Calu3 (cell line): ENCODE results near the gene PGM2L1. TPM values are rescaled to one million over a fixed set of nuclear protein-coding genes. Genes with fewer than 3 reads are reported as not detected.

Experiments used
- BruUV-seq: library from RNA; stranded (reverse); fragments of 400-500 nt; replicated peaks from 2 replicates; lab custom pipeline; 2021; lab: Mats Ljungman, UMichigan
- CTCF ChIA-PET: fragments of 300-600 bp; sonication (Branson Sonifier 250); formaldehyde crosslinking; loops from one replicate; lab custom pipeline; 2022; ENCODE audit warnings: antibody characterized with exemption; lab: Charles Lee
- DNase-seq: peaks from one replicate; pipeline ENCODE4 v3.0.0; 2022
- H3K27ac Mint-ChIP-seq: one replicate; pipeline ENCODE4 v1.8.0; 2022; ENCODE audit warnings: mixed read lengths; ENCODE audit not compliant: unreplicated experiment
- H3K27me3 Mint-ChIP-seq: one replicate; pipeline ENCODE4 v1.8.0; 2022; ENCODE audit warnings: mixed read lengths; ENCODE audit not compliant: unreplicated experiment
- H3K36me3 Mint-ChIP-seq: one replicate; pipeline ENCODE4 v1.8.0; 2022; ENCODE audit warnings: mild to moderate bottlenecking, moderate library complexity, mixed read lengths; ENCODE audit not compliant: insufficient read depth, unreplicated experiment
- H3K4me1 Mint-ChIP-seq: one replicate; pipeline ENCODE4 v1.8.0; 2022; ENCODE audit warnings: mild to moderate bottlenecking, low read depth, mixed read lengths; ENCODE audit not compliant: unreplicated experiment
- H3K4me3 Mint-ChIP-seq: one replicate; pipeline ENCODE4 v1.8.0; 2022; ENCODE audit warnings: mild to moderate bottlenecking, low read depth, moderate library complexity, mixed read lengths; ENCODE audit not compliant: unreplicated experiment
- H3K9me3 Mint-ChIP-seq: one replicate; pipeline ENCODE4 v1.8.0; 2022; ENCODE audit warnings: low read depth, mixed read lengths; ENCODE audit not compliant: unreplicated experiment
- intact Hi-C: fragments of 100-400 bp; cut with micrococcal nuclease; formaldehyde crosslinking; loops from one replicate; pipeline ENCODE4 v1.10.0; 2022; ENCODE audit not compliant: unreplicated experiment
- total RNA-seq: library from RNA; stranded (reverse); gene quantifications from 2 replicates; pipeline ENCODE4 v1.2.3, GENCODE V29; 2022
- TF ChIP-seq, protein P1 (sequence below): fragments of 200-600 bp; IDR thresholded peaks from one replicate; pipeline ENCODE4 v1.8.0; 2022; ENCODE audit warnings: antibody characterized with exemption; ENCODE audit not compliant: unreplicated experiment

Gene PGM2L1
- total RNA-seq, 1 experiment from 2014 or later, result 7.2 TPM

DNA sequence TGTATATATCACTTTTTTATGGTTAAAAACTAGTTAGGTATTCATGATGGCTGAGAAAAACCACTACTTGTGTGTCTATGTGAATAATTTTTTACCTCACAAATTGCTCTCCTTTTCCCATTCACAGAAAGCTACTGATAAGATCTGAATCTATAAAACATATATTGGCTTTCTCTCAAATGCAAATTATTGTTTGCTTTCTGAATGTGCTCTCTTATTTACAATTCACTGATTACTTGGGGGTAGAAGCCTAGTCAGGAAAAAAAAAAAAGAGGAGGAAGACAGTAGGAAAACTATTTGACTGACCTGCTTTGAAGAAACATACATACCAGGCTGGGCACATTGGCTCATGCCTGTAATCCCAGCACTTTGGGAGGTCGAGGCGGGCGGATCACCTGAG is 20.5 kb downstream of the PGM2L1 start:
- peaks cover 8% of the 10 kb centered on the region for H3K4me1 Mint-ChIP-seq
- H3K27ac Mint-ChIP-seq, result no peak overlapping the region
- no peaks in the 10 kb centered on the region for H3K9me3 Mint-ChIP-seq
- intact Hi-C loops, result no loop called here
- CTCF ChIA-PET, result no interaction called here
- no peak for DNase-seq
- TF ChIP-seq, protein P1, sequence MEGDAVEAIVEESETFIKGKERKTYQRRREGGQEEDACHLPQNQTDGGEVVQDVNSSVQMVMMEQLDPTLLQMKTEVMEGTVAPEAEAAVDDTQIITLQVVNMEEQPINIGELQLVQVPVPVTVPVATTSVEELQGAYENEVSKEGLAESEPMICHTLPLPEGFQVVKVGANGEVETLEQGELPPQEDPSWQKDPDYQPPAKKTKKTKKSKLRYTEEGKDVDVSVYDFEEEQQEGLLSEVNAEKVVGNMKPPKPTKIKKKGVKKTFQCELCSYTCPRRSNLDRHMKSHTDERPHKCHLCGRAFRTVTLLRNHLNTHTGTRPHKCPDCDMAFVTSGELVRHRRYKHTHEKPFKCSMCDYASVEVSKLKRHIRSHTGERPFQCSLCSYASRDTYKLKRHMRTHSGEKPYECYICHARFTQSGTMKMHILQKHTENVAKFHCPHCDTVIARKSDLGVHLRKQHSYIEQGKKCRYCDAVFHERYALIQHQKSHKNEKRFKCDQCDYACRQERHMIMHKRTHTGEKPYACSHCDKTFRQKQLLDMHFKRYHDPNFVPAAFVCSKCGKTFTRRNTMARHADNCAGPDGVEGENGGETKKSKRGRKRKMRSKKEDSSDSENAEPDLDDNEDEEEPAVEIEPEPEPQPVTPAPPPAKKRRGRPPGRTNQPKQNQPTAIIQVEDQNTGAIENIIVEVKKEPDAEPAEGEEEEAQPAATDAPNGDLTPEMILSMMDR, result no peak
- no peaks in the 10 kb centered on the region for H3K36me3 Mint-ChIP-seq
- no peak overlapping the region for H3K4me3 Mint-ChIP-seq
- BruUV-seq, result no TSS peak
- no peaks in the 10 kb centered on the region for H3K27me3 Mint-ChIP-seq

DNA sequence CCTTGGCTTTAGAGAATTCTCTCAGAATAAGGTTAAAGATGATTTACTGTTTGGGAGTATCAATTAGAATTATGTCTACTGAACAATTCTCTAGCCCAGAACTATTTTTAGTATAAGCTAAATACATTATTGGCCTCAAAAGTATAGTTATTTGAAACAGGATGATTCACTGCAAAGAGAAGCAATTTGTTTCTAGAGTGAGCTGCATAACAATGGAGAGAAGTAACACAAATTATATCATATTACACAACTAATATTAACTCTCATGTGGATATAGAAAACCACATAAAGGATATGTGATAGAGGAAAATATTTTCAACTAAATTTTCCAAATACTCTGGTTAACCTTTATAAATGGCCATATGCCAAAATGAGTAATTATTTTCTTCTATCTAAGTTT is 24.9 kb downstream of the PGM2L1 start:
- Mint-ChIP-seq H3K4me3 (no peak overlapping the region), H3K27me3 (no peaks in the 10 kb centered on the region), H3K27ac (no peak overlapping the region), H3K36me3 (no peaks in the 10 kb centered on the region), H3K4me1 (no peaks in the 10 kb centered on the region), H3K9me3 (no peaks in the 10 kb centered on the region)
- no peak for DNase-seq
- TF ChIP-seq, protein P1, result no peak
- CTCF ChIA-PET, result no interaction called here
- intact Hi-C loops, result no loop called here
- BruUV-seq, result no TSS peak

DNA sequence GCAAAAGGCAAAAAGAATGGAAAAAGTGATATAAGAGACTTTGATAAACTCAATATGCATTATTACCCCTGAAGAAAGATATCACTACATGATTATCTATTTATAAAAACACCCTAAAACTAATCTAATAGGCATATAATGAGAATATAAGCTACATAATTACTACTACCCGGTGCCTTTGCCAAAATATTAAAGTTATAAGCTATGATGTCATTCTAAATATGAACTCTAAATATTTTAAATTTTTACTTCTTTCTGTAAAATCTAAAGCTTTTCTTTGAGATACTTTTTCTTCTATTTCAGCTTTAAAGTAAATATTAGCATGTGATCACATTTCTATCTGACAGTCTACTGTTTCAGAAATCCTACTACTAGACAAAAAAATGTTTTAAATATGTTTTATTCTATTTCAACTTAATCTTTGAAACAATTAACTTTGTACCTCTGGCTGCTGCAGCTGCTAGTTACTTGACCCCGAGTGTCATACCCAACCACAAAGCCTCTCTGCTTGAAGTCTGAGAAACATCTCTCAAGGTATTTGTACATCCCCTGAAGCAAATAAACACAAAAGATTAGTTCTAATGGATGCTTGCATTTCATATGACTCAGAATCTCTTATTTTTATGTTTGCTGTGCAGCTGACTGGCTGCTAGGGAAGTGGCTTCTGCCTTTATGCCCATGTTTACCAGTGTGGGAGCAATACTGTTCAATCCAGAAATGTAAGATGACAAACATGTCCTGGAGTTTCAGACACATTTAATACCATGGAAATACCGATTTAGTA is 26.8 kb downstream of the PGM2L1 start:
- TF ChIP-seq, protein P1, result no peak
- no peaks in the 10 kb centered on the region for H3K27me3 Mint-ChIP-seq
- H3K27ac Mint-ChIP-seq, result no peak overlapping the region
- DNase-seq, result no peak
- no TSS peak for BruUV-seq
- H3K36me3 Mint-ChIP-seq, result no peaks in the 10 kb centered on the region
- no peaks in the 10 kb centered on the region for H3K4me1 Mint-ChIP-seq
- H3K9me3 Mint-ChIP-seq, result no peaks in the 10 kb centered on the region
- no peak overlapping the region for H3K4me3 Mint-ChIP-seq
- CTCF ChIA-PET, result interaction anchor here (0.8 kb wide), 1 partner anchor 42 kb away, joined by 3 read pairs; no protein-coding TSS in a partner anchor
- intact Hi-C loops, result no loop called here

DNA sequence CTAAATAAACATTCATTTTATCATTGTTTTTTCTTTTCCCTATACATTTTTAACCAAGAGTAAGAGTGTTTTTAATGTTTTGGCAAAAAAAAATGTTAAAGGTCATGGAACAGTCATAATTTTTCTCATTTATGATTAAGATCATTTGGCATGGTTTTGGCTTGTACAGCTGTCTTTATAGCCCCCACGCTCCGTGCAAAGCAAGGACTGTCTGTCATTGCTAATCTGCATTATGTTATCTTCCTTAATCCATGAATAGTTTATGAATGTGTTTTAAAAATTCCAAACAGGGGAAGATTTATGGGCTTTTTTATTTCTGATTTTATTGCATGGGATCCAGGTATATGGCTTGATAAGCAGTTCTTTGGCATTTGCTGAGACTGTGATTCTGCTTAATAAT is 28.1 kb downstream of the PGM2L1 start:
- no peaks in the 10 kb centered on the region for H3K9me3 Mint-ChIP-seq

More for the DNA sequence above, 28.1 kb downstream of the PGM2L1 start:
- H3K4me1 Mint-ChIP-seq, result no peaks in the 10 kb centered on the region
- CTCF ChIA-PET, result interaction anchor here (1.1 kb wide), 1 partner anchor 11 kb away, joined by 3 read pairs; no protein-coding TSS in a partner anchor
- intact Hi-C loops, result no loop called here
- BruUV-seq, result no TSS peak
- TF ChIP-seq, protein P1, result no peak
- H3K27me3 Mint-ChIP-seq, result no peaks in the 10 kb centered on the region
- no peaks in the 10 kb centered on the region for H3K36me3 Mint-ChIP-seq
- H3K4me3 Mint-ChIP-seq, result no peak overlapping the region
- H3K27ac Mint-ChIP-seq, result no peak overlapping the region
- DNase-seq, result no peak
